Measurements from ENCODE around the gene BDKRB1. TPM values are rescaled to one million over a fixed set of nuclear protein-coding genes. Genes with fewer than 3 reads are reported as not detected.

Gene BDKRB1
- total RNA-seq (2014; rRNA removed; shearing (Covaris generic)) (3.9 and 5.5 TPM in 2 replicates), polyA plus RNA-seq (2016; fragmentation: Nextera tagmentation; extraction: Ambion mirVana) (12.9 and 15.1 TPM in 2 replicates)

- in situ Hi-C loops (cut with MboI): no loop called here
- Histone ChIP-seq H3K79me2 (ENCODE audit: insufficient read depth) (peaks cover 26% of the 10 kb centered on the region), H3K4me3 (peak within 1 kb of the TSS; percentile 59), H3F3A (ENCODE audit: insufficient read depth) (peaks cover 44% of the 10 kb centered on the region), H3K4me2 (ENCODE audit: unreplicated experiment) (peak within 1 kb of the TSS; percentile 64), H3K9ac (peak within 1 kb of the TSS; percentile 80), H3K4me1 (ENCODE audit: insufficient read depth) (peaks cover 54% of the 10 kb centered on the region), H3K36me3 (ENCODE audit: low read depth) (no peaks in the 10 kb centered on the region), H3K9me2 (ENCODE audit: insufficient read depth) (no peaks in the 10 kb centered on the region), H3K9me3 (ENCODE audit: low read depth) (no peaks in the 10 kb centered on the region), H3K27ac (peak within 1 kb of the TSS; percentile 97), H2AFZ (no peak within 1 kb of the TSS), H4K20me1 (ENCODE audit: insufficient read depth) (no peaks in the 10 kb centered on the region), H3K27me3 (replicated peaks; ENCODE audit: insufficient read depth) (no peaks in the 10 kb centered on the region)
- peak; percentile 93 for DNase-seq
- TF ChIP-seq EZH2 (IDR thresholded peaks at IDR 0.05; ENCODE audit: insufficient read depth, poor library complexity, severe bottlenecking) (no peak), EZH2phosphoT487 (IDR thresholded peaks at IDR 0.05; ENCODE audit: insufficient read depth, low read depth) (no peak)
- 26 to 27% methylated on average over 12 of the region's 12 CpGs for WGBS, 2 experiments (ENCODE audit: low coverage in 1 of 2, low lambda C conversion rate in 2 of 2, missing lambda C conversion rate in 2 of 2)
These were observed at the start of gene BDKRB1 for GRCh38 chr14:96255501-96256366. Gene BDKRB1, plus strand, starts transcription at chr14:96256210. Its CDS starts 7,473 bp downstream, at chr14:96263683.

- Histone ChIP-seq H3K36me3 (ENCODE audit: low read depth) (no peaks in the 10 kb centered on the region), H3K27me3 (replicated peaks; ENCODE audit: insufficient read depth) (no peaks in the 10 kb centered on the region), H4K20me1 (ENCODE audit: insufficient read depth) (no peaks in the 10 kb centered on the region), H3K4me3 (peak overlapping the region; percentile 86), H3K9ac (peak overlapping the region; percentile 89; the same call in 1 of the 2 replicates), H3K4me1 (ENCODE audit: insufficient read depth) (peaks cover 27% of the 10 kb centered on the region; the same call in 1 of the 2 replicates), H3K27ac (0 out of 2 replicates have a peak overlapping the region, but pooled peaks have one; percentile 32), H3K9me2 (ENCODE audit: insufficient read depth) (no peaks in the 10 kb centered on the region), H3K4me2 (ENCODE audit: unreplicated experiment) (peak overlapping the region; percentile 75), H3F3A (ENCODE audit: insufficient read depth) (no peaks in the 10 kb centered on the region), H2AFZ (no peak overlapping the region), H3K79me2 (ENCODE audit: insufficient read depth) (peaks cover 80% of the 10 kb centered on the region), H3K9me3 (ENCODE audit: low read depth) (no peaks in the 10 kb centered on the region)
- in situ Hi-C loops (cut with MboI): no loop called here
- no peak for DNase-seq
- 42 to 45% methylated on average over 8 of the region's 8 CpGs for WGBS, 2 experiments (ENCODE audit: low coverage in 1 of 2, low lambda C conversion rate in 2 of 2, missing lambda C conversion rate in 2 of 2)
- TF ChIP-seq EZH2 (IDR thresholded peaks at IDR 0.05; ENCODE audit: insufficient read depth, poor library complexity, severe bottlenecking): no peak
- no peak for TF ChIP-seq EZH2phosphoT487 (IDR thresholded peaks at IDR 0.05; ENCODE audit: insufficient read depth, low read depth)
These were observed 49.5 kb upstream of the BDKRB1 start for GRCh38 chr14:96206461-96206860.

GRCh38 chr14:96207686-96208085 is 48.3 kb upstream of the BDKRB1 start:
- no peaks in the 10 kb centered on the region for H3K9me3 ChIP-seq (ENCODE audit: low read depth)
- no peak for DNase-seq
- no peaks in the 10 kb centered on the region for H3F3A ChIP-seq (ENCODE audit: insufficient read depth)
- H3K4me2 ChIP-seq (ENCODE audit: unreplicated experiment): no peak overlapping the region
- H2AFZ ChIP-seq: no peak overlapping the region
- no peak overlapping the region for H3K9ac ChIP-seq
- H3K4me3 ChIP-seq: no peak overlapping the region
- H4K20me1 ChIP-seq (ENCODE audit: insufficient read depth): no peaks in the 10 kb centered on the region
- no peaks in the 10 kb centered on the region for H3K9me2 ChIP-seq (ENCODE audit: insufficient read depth)
- peaks cover 3% of the 10 kb centered on the region; the same call in 1 of the 2 replicates for H3K36me3 ChIP-seq (ENCODE audit: low read depth)
- WGBS, 2 experiments (ENCODE audit: low coverage in 1 of 2, low lambda C conversion rate in 2 of 2, missing lambda C conversion rate in 2 of 2): 90 to 94% methylated on average over 5 of the region's 5 CpGs
- H3K79me2 ChIP-seq (ENCODE audit: insufficient read depth): peaks cover 83% of the 10 kb centered on the region
- no peak for TF ChIP-seq EZH2 (IDR thresholded peaks at IDR 0.05; ENCODE audit: insufficient read depth, poor library complexity, severe bottlenecking)
- TF ChIP-seq EZH2phosphoT487 (IDR thresholded peaks at IDR 0.05; ENCODE audit: insufficient read depth, low read depth): no peak
- in situ Hi-C loops (cut with MboI): no loop called here
- peaks cover 27% of the 10 kb centered on the region; the same call in 1 of the 2 replicates for H3K4me1 ChIP-seq (ENCODE audit: insufficient read depth)
- H3K27me3 ChIP-seq (replicated peaks; ENCODE audit: insufficient read depth): no peaks in the 10 kb centered on the region
- H3K27ac ChIP-seq: no peak overlapping the region

- in situ Hi-C loops (cut with MboI): no loop called here
- no peak for DNase-seq
- H3K9me3 ChIP-seq (ENCODE audit: low read depth): no peaks in the 10 kb centered on the region
- no peak overlapping the region for H3K9ac ChIP-seq
- H3K4me1 ChIP-seq (ENCODE audit: insufficient read depth): peaks cover 25% of the 10 kb centered on the region; the same call in 1 of the 2 replicates
- peaks cover 3% of the 10 kb centered on the region; the same call in 1 of the 2 replicates for H3K36me3 ChIP-seq (ENCODE audit: low read depth)
- H3K79me2 ChIP-seq (ENCODE audit: insufficient read depth): peaks cover 80% of the 10 kb centered on the region
- H2AFZ ChIP-seq: no peak overlapping the region
- no peaks in the 10 kb centered on the region for H3F3A ChIP-seq (ENCODE audit: insufficient read depth)
- no peaks in the 10 kb centered on the region for H3K27me3 ChIP-seq (replicated peaks; ENCODE audit: insufficient read depth)
- H3K27ac ChIP-seq: no peak overlapping the region
- no peak overlapping the region for H3K4me3 ChIP-seq
- H3K9me2 ChIP-seq (ENCODE audit: insufficient read depth): no peaks in the 10 kb centered on the region
- TF ChIP-seq EZH2phosphoT487 (IDR thresholded peaks at IDR 0.05; ENCODE audit: insufficient read depth, low read depth) (no peak), EZH2 (IDR thresholded peaks at IDR 0.05; ENCODE audit: insufficient read depth, poor library complexity, severe bottlenecking) (no peak)
- no peaks in the 10 kb centered on the region for H4K20me1 ChIP-seq (ENCODE audit: insufficient read depth)
- H3K4me2 ChIP-seq (ENCODE audit: unreplicated experiment): no peak overlapping the region
- WGBS, 2 experiments (ENCODE audit: low coverage in 1 of 2, low lambda C conversion rate in 2 of 2, missing lambda C conversion rate in 2 of 2): 98 to 99% methylated on average over 11 to 12 of the region's 12 CpGs
These were observed 47.3 kb upstream of the BDKRB1 start for GRCh38 chr14:96208739-96209138.

Measured in GM23248 (cell line).